H1 (cell line): Measurements from ENCODE around the gene OR5K2. TPM values are rescaled to one million over a fixed set of nuclear protein-coding genes. Genes with fewer than 3 reads are reported as not detected.
A peak's percentile ranks its signal among the peaks of the same experiment; 100 is the strongest.

ENCODE experiments used
- CTCF ChIA-PET: fragments of 300-600 bp; sonication (Branson Sonifier 250); formaldehyde crosslinking; loops from one replicate; lab custom pipeline; 2021; ENCODE audit not compliant: partially characterized antibody; lab: Charles Lee
- POLR2A ChIA-PET: fragments of 300-600 bp; sonication (Branson Sonifier 250); formaldehyde crosslinking; loops from one replicate; lab custom pipeline; 2021; ENCODE audit warnings: inconsistent platforms; ENCODE audit not compliant: partially characterized antibody; lab: Charles Lee
- DNase-seq, 2 experiments: peaks; one replicate each; pipeline versions ENCODE4 v3.0.0 to v3.0.0-alpha.2; 2010 to 2022; ENCODE audit warnings: low spot score in 2 of 2, low read depth in 1 of 2, mixed read lengths in 1 of 2
- FAIRE-seq: peaks from 2 replicates; lab custom pipeline; 2011; peaks lifted over from hg19 to GRCh38; lab: Jason Lieb, UNC
- H2AFZ ChIP-seq: 2 replicates; pipeline ENCODE4 v1.8.1; 2012; ENCODE audit warnings: low read length, inconsistent platforms
- H2AK5ac ChIP-seq: 2 replicates; pipeline ENCODE4 v1.6.1; 2013; ENCODE audit warnings: low read depth, low read length
- H2BK120ac ChIP-seq: replicated peaks from 2 replicates; pipeline ENCODE3; 2013; ENCODE audit warnings: low read depth, low read length, inconsistent platforms
- H2BK12ac ChIP-seq: 2 replicates; pipeline ENCODE4 v1.6.1; 2013; ENCODE audit warnings: low read depth, low read length
- H2BK15ac ChIP-seq: 2 replicates; pipeline ENCODE4 v1.6.1; 2013; ENCODE audit warnings: low read length
- H2BK20ac ChIP-seq: 2 replicates; pipeline ENCODE4 v1.6.1; 2013; ENCODE audit warnings: low read length
- H2BK5ac ChIP-seq: 2 replicates; pipeline ENCODE4 v1.6.1; 2013; ENCODE audit warnings: low read depth, low read length
- H3K14ac ChIP-seq: 2 replicates; pipeline ENCODE4 v1.6.1; 2013; ENCODE audit warnings: inconsistent platforms; ENCODE audit not compliant: insufficient read length
- H3K18ac ChIP-seq: 2 replicates; pipeline ENCODE4 v1.6.1; 2013; ENCODE audit warnings: low read length; ENCODE audit errors: extremely low read depth
- H3K23ac ChIP-seq: 2 replicates; pipeline ENCODE4 v1.6.1; 2013; ENCODE audit warnings: inconsistent platforms; ENCODE audit not compliant: insufficient read length
- H3K23me2 ChIP-seq: 2 replicates; pipeline ENCODE4 v1.6.1; 2013; ENCODE audit warnings: low read depth, low read length
- H3K27ac ChIP-seq: 2 replicates; pipeline ENCODE4 v1.6.1; 2011; ENCODE audit warnings: low read depth, low read length, inconsistent platforms
- H3K27me3 ChIP-seq, 4 experiments: replicated peaks in 1 of 4; 1 replicate in 1 of 4; 2 replicates in 3 of 4; pipeline versions ENCODE4 v1.6.1 to v1.8.1; 2011 to 2013; ENCODE audit warnings: low read length in 3 of 4, mild to moderate bottlenecking in 3 of 4, inconsistent platforms in 2 of 4, mixed read lengths in 2 of 4, moderate library complexity in 1 of 4; ENCODE audit not compliant: control insufficient read depth in 3 of 4, insufficient read depth in 3 of 4; ENCODE audit errors: extremely low read depth in 1 of 4
- H3K36me3 ChIP-seq, 4 experiments: 2 replicates each; pipeline versions ENCODE4 v1.6.1 to v1.8.1; 2011 to 2013; ENCODE audit warnings: mild to moderate bottlenecking in 4 of 4, low read length in 3 of 4, moderate library complexity in 2 of 4, control low read depth in 1 of 4, inconsistent platforms in 1 of 4; ENCODE audit not compliant: insufficient read depth in 4 of 4, control insufficient read depth in 2 of 4
- H3K4ac ChIP-seq: replicated peaks from 2 replicates; pipeline ENCODE3; 2013; ENCODE audit warnings: low read length, low read depth, mixed read lengths, inconsistent platforms; ENCODE audit not compliant: insufficient read length
- H3K4me1 ChIP-seq, 4 experiments: replicated peaks in 1 of 4; 1 replicate in 1 of 4; 2 replicates in 3 of 4; pipeline versions ENCODE4 v1.6.1 to v1.8.1; 2011 to 2013; ENCODE audit warnings: low read length in 3 of 4, inconsistent platforms in 2 of 4, mixed read lengths in 1 of 4; ENCODE audit not compliant: insufficient read depth in 4 of 4, control insufficient read depth in 3 of 4
- H3K4me2 ChIP-seq, 2 experiments: 2 replicates each; pipeline versions ENCODE4 v1.6.1 to v1.8.1; 2011 to 2013; ENCODE audit warnings: low read depth in 2 of 2, low read length in 2 of 2, control low read depth in 1 of 2, inconsistent platforms in 1 of 2, mild to moderate bottlenecking in 1 of 2; ENCODE audit not compliant: insufficient read depth in 1 of 2
- H3K4me3 ChIP-seq, 4 experiments: fragments of 200-600, 300-600 bp in 1 of 4; sonication (generic), shearing (Covaris generic), sonication (Bioruptor Twin) in 1 of 4; 2 replicates each; pipeline versions ENCODE4 v1.5.1 to v1.8.1; 2011 to 2016; ENCODE audit warnings: low read length in 4 of 4, low read depth in 3 of 4, control low read depth in 2 of 4, inconsistent platforms in 2 of 4, mild to moderate bottlenecking in 2 of 4, mixed read lengths in 1 of 4, moderate library complexity in 1 of 4; ENCODE audit not compliant: insufficient read depth in 2 of 4; ENCODE audit errors: extremely low read depth in 1 of 4
- H3K56ac ChIP-seq: replicated peaks from 2 replicates; pipeline ENCODE3; 2013; ENCODE audit warnings: low read depth, mild to moderate bottlenecking, mixed read lengths, low read length, inconsistent platforms; ENCODE audit not compliant: insufficient read length
- H3K79me1 ChIP-seq: 2 replicates; pipeline ENCODE4 v1.6.1; 2013; ENCODE audit warnings: low read depth, low read length, control low read depth
- H3K79me2 ChIP-seq, 2 experiments: 2 replicates each; pipeline versions ENCODE4 v1.6.1 to v1.8.1; 2012 to 2013; ENCODE audit warnings: low read length in 2 of 2, mild to moderate bottlenecking in 2 of 2, inconsistent platforms in 1 of 2; ENCODE audit not compliant: insufficient read depth in 2 of 2, control insufficient read depth in 1 of 2
- H3K9ac ChIP-seq, 4 experiments: replicated peaks in 1 of 4; 1 replicate in 1 of 4; 2 replicates in 3 of 4; pipeline versions ENCODE4 v1.6.1 to v1.8.1; 2011 to 2013; ENCODE audit warnings: low read depth in 3 of 4, low read length in 3 of 4, control low read depth in 2 of 4, mild to moderate bottlenecking in 2 of 4, moderate library complexity in 2 of 4, inconsistent platforms in 1 of 4; ENCODE audit errors: extremely low read depth in 1 of 4
- H3K9me3 ChIP-seq, 2 experiments: 2 replicates each; pipeline versions ENCODE4 v1.6.1 to v1.8.1; 2012 to 2013; ENCODE audit warnings: mild to moderate bottlenecking in 2 of 2, moderate library complexity in 2 of 2, control low read depth in 1 of 2, inconsistent platforms in 1 of 2, low read depth in 1 of 2, low read length in 1 of 2, mixed read lengths in 1 of 2; ENCODE audit not compliant: insufficient read depth in 2 of 2
- H4K20me1 ChIP-seq, 2 experiments: replicated peaks in 1 of 2; 2 replicates each; pipeline versions ENCODE3 to v1.8.1; 2011 to 2013; ENCODE audit warnings: inconsistent platforms in 2 of 2, low read length in 2 of 2, mild to moderate bottlenecking in 1 of 2; ENCODE audit not compliant: insufficient read depth in 2 of 2, control insufficient read depth in 1 of 2
- H4K5ac ChIP-seq: 2 replicates; pipeline ENCODE4 v1.6.1; 2013; ENCODE audit warnings: low read length, low read depth, mixed read lengths, inconsistent platforms; ENCODE audit not compliant: insufficient read length
- H4K8ac ChIP-seq: 2 replicates; pipeline ENCODE4 v1.8.0; 2013; ENCODE audit warnings: mild to moderate bottlenecking, moderate library complexity, low read length, inconsistent platforms; ENCODE audit not compliant: insufficient read depth; ENCODE audit errors: extremely low read depth
- H4K91ac ChIP-seq: replicated peaks from 2 replicates; pipeline ENCODE3; 2013; ENCODE audit warnings: low read length, mixed read lengths, inconsistent platforms; ENCODE audit not compliant: insufficient read length
- CEBPB ChIP-seq: IDR thresholded peaks from 2 replicates; pipeline ENCODE4 v1.6.1; 2012; ENCODE audit warnings: low read depth, low read length
- SP4 ChIP-seq: IDR thresholded peaks from 2 replicates; pipeline ENCODE4 v1.6.1; 2012; ENCODE audit warnings: low read length, inconsistent platforms
- WGBS, 2 experiments: shearing (Covaris generic) in 1 of 2; methylation state at CpG; one replicate each; pipeline versions ENCODE4 v1.1.6 to v1.1.7; 2013 to 2015; ENCODE audit warnings: low lambda C conversion rate in 2 of 2, mixed read lengths in 2 of 2, inconsistent platforms in 1 of 2, low coverage in 1 of 2, missing lambda C conversion rate in 1 of 2; ENCODE audit not compliant: insufficient replicate concordance in 2 of 2, insufficient coverage in 1 of 2, insufficient read length in 1 of 2; ENCODE audit errors: extremely low coverage in 1 of 2, missing lambda C conversion rate in 1 of 2; 5-methylcytosine and 5-hydroxymethylcytosine counted together
- polyA plus RNA-seq, 7 experiments: library from polyadenylated mRNA; depleted of rRNA in 3 of 7; stranded (reverse) in 5 of 7; unstranded in 2 of 7; fragments of >200 nt in 5 of 7; fragments of 200-250 nt in 2 of 7; gene quantifications; 1 replicate in 5 of 7; 2 replicates in 1 of 7; 4 replicates in 1 of 7; pipeline versions ENCODE4 v1.2.1 to v1.2.3, GENCODE V29; 2011 to 2013; ENCODE audit warnings: missing spikeins in 2 of 7, mixed read lengths in 2 of 7
- total RNA-seq: library from RNA; stranded (reverse); fragmentation: NEBNext Ultra II Directional; extraction: Animal tissue kit (Norgen Biotek cat#: 25700); gene quantifications from 2 replicates; pipeline ENCODE4 v1.2.1, GENCODE V29; 2021

The OR5K2 gene
- total and polyA plus RNA-seq, 2 of the 8 experiments (the other 6 are each of a cell fraction or from before 2014, with no cell fraction given): not detected

DNA sequence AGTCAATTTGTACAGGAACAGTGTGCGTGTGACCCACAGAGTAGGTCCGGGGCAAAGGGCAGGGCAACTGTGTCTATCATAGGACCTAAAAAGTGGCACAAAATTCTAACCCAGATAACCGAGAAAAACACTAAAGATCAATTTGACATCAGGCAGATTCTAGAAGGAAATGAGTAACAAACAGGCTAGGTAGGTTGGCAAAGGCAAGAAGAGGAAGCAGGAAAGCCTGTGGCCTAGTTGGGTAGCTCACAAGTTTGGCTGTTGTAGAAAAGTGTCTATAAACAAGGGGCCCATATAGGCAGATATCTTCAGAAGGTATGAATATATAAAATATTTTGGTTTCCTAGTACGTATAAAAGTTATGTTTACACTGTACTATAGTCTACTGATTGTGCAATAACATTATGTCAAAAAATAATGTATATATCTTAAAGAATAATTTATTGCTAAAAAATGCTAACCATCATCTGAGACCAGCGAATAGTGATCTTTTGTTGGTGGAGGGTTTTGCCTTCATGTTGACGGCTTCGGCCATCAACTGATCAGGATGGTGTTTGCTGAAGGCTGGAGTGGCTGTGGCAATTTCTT lies 47.8 kb upstream of the OR5K2 start:
- Histone ChIP-seq H2BK12ac (no peak overlapping the region), H3K79me1 (no peaks in the 10 kb centered on the region), H3K14ac (no peak overlapping the region), H3K23ac (no peak overlapping the region), H2BK5ac (no peak overlapping the region), H2BK120ac (no peak overlapping the region), H3K36me3 (no peaks in the 10 kb centered on the region), H3K18ac (no peak overlapping the region), H4K20me1 (no peaks in the 10 kb centered on the region), H4K8ac (no peak overlapping the region), H3K9ac (no peak overlapping the region), H2BK20ac (no peak overlapping the region), H2BK15ac (no peak overlapping the region), H3K4me1 (no peaks in the 10 kb centered on the region), H2AFZ (no peak overlapping the region), H2AK5ac (no peak overlapping the region), H3K4me3 (no peak overlapping the region), H3K56ac (no peak overlapping the region), H3K9me3 (no peaks in the 10 kb centered on the region), H3K27me3 (no peaks in the 10 kb centered on the region), H3K4me2 (no peak overlapping the region), H4K91ac (no peak overlapping the region), H3K4ac (no peak overlapping the region), H3K27ac (no peak overlapping the region), H4K5ac (no peak overlapping the region), H3K23me2 (no peaks in the 10 kb centered on the region; the same call in 1 of the 2 replicates), H3K79me2 (no peaks in the 10 kb centered on the region)
- CTCF ChIA-PET: no interaction called here
- TF ChIP-seq CEBPB (peak; percentile 31; the same call in 1 of the 2 replicates), SP4 (no peak)
- no peak for FAIRE-seq
- 94% methylated on average over 7 of the region's 7 CpGs; no CpG with 5 or more reads in 1 of the 2 experiments for WGBS, 2 experiments
- POLR2A ChIA-PET: no interaction called here
- no peak for DNase-seq
